Neutrophil (primary cell): ENCODE results near the gene ADGRD1.

ENCODE experiments used
- H3K27ac ChIP-seq: fragments of 200-600 bp; sonication (generic); 2 replicates; pipeline ENCODE4 v1.5.1; 2016; ENCODE audit warnings: mild to moderate bottlenecking, moderate library complexity
- H3K27me3 ChIP-seq: fragments of 200-600 bp; sonication (generic); 2 replicates; pipeline ENCODE4 v1.6.0; 2016; ENCODE audit warnings: mild to moderate bottlenecking
- H3K36me3 ChIP-seq: fragments of 200-600 bp; sonication (generic); 2 replicates; pipeline ENCODE4 v1.5.1; 2017
- H3K4me1 ChIP-seq, 2 experiments: fragments of 200-600 bp in 1 of 2; sonication (generic) in 1 of 2; 1 replicate in 1 of 2; 2 replicates in 1 of 2; pipeline versions ENCODE4 v1.5.1 to v1.6.1; 2013 to 2016; ENCODE audit warnings: low read depth in 1 of 2, low read length in 1 of 2, mild to moderate bottlenecking in 1 of 2, moderate library complexity in 1 of 2; ENCODE audit not compliant: control insufficient read depth in 1 of 2, insufficient read depth in 1 of 2
- H3K4me3 ChIP-seq, 2 experiments: fragments of 200-600 bp in 1 of 2; sonication (generic) in 1 of 2; 1 replicate in 1 of 2; 2 replicates in 1 of 2; pipeline ENCODE4 v1.5.1; 2013 to 2016; ENCODE audit warnings: low read depth in 1 of 2, low read length in 1 of 2, mild to moderate bottlenecking in 1 of 2, moderate library complexity in 1 of 2
- H3K9me3 ChIP-seq: fragments of 200-600 bp; sonication (generic); 2 replicates; pipeline ENCODE4 v1.5.1; 2016
- TF ChIP-seq, protein P1 (sequence below): fragments of 200-600 bp; sonication (generic); IDR thresholded peaks from 2 replicates; pipeline ENCODE4 v1.5.1; 2016; ENCODE audit warnings: antibody characterized with exemption

ADGRD1 gene

DNA sequence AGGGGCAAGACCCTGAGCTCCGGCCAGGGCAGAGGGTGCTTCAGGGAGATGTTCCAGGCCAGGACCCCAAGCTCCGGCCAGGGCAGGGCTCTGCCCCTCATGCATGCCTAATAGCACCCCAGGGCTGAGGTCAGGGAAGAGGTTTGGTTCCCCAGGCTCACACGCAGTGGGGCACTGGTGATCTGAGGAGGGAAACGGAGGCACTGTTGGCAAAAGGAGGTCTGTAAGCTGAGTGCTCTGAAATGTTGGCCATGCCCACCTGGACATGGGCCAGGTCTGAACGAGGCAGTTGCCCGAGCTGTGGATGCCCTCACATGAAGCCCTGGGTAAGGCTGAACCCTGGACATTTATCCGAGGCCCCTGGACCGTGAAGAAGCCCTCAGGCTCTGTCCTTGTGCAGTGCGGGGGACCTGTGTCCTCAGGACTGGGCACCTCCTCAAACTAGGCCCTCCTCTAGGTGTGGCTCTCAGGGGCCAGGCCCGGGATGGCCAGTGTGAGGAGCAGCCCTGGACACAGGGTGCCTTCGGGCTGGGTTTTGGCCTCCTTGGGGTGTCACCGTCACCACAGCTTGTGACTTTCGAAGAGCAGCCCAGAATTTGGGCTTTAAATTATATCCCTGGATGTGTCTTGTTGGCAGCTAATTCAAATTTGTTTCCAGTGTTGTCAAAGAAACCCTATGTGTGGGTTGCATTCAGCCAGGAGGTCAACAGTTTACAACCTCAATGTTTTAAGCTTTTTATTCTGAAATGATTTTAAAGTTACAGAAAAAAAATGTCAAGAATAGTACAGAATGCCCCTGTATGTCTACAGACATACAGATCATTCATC lies 66.8 kb downstream of the ADGRD1 start:
- TF ChIP-seq, protein P1, sequence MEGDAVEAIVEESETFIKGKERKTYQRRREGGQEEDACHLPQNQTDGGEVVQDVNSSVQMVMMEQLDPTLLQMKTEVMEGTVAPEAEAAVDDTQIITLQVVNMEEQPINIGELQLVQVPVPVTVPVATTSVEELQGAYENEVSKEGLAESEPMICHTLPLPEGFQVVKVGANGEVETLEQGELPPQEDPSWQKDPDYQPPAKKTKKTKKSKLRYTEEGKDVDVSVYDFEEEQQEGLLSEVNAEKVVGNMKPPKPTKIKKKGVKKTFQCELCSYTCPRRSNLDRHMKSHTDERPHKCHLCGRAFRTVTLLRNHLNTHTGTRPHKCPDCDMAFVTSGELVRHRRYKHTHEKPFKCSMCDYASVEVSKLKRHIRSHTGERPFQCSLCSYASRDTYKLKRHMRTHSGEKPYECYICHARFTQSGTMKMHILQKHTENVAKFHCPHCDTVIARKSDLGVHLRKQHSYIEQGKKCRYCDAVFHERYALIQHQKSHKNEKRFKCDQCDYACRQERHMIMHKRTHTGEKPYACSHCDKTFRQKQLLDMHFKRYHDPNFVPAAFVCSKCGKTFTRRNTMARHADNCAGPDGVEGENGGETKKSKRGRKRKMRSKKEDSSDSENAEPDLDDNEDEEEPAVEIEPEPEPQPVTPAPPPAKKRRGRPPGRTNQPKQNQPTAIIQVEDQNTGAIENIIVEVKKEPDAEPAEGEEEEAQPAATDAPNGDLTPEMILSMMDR, result no peak
- no peaks in the 10 kb centered on the region for H3K36me3 ChIP-seq
- no peaks in the 10 kb centered on the region for H3K9me3 ChIP-seq
- H3K27ac ChIP-seq, result no peak overlapping the region
- H3K4me3 ChIP-seq, result no peak overlapping the region
- H3K4me1 ChIP-seq, result no peaks in the 10 kb centered on the region
- no peaks in the 10 kb centered on the region for H3K27me3 ChIP-seq

DNA sequence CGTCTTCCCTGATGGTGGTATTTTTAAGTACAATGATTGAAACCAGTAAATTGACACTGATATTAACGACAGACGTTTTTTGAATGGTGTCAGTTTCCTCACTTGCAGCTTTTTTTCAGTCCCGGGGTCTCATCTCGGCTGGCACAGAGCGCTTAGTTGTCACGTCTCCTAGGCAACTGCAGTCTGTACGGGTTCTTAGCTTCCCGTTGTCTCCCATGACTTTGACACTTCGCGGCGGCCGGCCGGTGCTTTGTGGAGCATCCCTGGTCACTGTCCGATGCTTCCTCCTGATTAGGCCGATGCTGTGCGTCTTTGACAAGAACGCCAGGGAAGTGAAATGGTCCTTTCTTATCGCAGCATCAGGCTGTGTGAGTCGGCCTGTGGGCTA lies 67.4 kb downstream of the ADGRD1 start:
- Histone ChIP-seq H3K9me3 (no peaks in the 10 kb centered on the region), H3K4me1 (no peaks in the 10 kb centered on the region), H3K27me3 (no peaks in the 10 kb centered on the region), H3K4me3 (no peak overlapping the region), H3K36me3 (no peaks in the 10 kb centered on the region), H3K27ac (no peak overlapping the region)
- TF ChIP-seq, protein P1, result no peak

DNA sequence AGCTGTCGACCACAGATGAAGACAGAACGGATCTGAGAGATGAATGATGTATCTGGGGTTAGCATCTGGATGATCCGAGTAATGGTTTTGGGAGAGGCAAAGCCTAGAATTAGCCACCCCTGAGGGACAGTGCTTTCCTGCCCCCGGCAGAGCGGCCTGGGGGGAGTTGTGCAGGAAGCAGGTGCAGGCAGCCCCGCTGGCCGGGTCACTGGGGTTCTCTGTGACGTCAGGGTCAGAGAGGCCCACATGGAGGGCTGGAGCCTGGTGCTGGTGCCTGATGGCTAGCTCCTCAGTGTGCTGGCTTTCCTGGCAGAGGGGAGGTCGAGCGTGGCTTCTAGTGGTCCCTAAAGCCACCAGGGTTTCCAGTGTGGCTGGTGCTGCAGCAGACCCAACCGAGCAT lies 70.3 kb downstream of the ADGRD1 start:
- no peaks in the 10 kb centered on the region for H3K27me3 ChIP-seq
- no peaks in the 10 kb centered on the region for H3K9me3 ChIP-seq
- TF ChIP-seq, protein P1, result no peak
- H3K36me3 ChIP-seq, result no peaks in the 10 kb centered on the region
- no peak overlapping the region for H3K27ac ChIP-seq
- H3K4me1 ChIP-seq, result no peaks in the 10 kb centered on the region
- no peak overlapping the region for H3K4me3 ChIP-seq

DNA sequence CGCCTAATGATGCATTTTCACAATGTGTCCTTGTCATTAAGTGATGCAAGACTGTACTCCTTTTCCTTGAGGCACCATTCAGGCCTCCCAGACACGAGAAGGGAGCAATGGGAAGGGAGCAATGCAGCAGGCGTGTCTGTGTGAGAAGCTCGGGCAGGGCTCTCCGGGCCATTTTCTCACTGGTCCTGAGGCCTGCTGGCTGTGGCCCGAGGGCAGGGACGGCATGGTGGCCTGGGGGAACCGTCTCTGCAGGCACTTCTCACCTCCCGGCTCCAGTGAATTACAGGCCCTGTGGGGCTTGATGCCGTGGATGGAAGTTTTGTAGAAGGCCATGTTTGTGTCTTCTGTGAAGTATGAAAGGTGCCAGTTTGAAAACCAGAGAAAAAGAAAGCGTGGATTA lies 71.0 kb downstream of the ADGRD1 start:
- Histone ChIP-seq H3K4me1 (no peaks in the 10 kb centered on the region), H3K9me3 (no peaks in the 10 kb centered on the region), H3K4me3 (no peak overlapping the region), H3K36me3 (no peaks in the 10 kb centered on the region), H3K27me3 (no peaks in the 10 kb centered on the region), H3K27ac (no peak overlapping the region)
- TF ChIP-seq, protein P1, result no peak

DNA sequence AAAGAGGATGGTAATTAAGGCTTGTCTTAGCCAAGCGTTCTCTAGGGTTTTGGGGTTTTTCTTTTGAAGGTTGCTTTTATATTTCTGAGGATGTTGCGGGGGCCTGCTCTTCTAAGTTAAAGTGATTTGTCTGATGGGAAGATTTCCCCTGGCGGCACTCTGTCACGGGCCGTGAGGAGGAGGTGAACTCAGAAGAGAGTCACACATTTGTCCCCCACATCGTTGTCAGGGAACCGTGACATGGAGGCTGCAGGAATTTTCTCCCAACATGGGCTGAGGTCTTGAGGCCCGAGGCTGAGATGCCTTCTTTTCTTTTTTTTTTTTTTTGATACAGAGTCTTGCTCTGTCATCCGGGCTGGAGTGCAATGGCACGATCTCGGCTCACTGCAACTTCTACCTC lies 71.5 kb downstream of the ADGRD1 start:
- Histone ChIP-seq H3K27ac (no peak overlapping the region), H3K4me1 (no peaks in the 10 kb centered on the region), H3K36me3 (no peaks in the 10 kb centered on the region), H3K9me3 (no peaks in the 10 kb centered on the region), H3K27me3 (no peaks in the 10 kb centered on the region), H3K4me3 (no peak overlapping the region)
- TF ChIP-seq, protein P1, result no peak
